ENCODE data around the gene CNOT4.

The CNOT4 gene

DNA sequence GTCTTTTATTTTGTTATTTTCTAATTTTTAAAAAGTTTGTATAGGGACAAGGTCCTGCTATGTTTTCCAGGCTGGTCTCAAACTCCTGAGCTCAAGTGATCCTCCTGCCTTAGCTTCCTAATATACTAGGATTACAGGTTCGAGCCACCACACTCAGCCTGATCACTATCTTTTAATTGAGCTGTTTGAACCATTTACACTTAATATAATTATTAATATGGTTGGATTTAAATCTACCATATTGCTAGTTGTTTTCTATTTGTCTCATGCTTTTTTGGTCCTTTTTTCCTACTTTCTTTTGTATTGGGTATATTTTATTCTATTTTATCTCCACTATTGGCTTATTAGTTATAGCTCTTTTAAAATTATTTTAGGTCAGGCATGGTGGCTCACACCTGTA, 13.2 kb upstream of the CNOT4 start:
- TF ChIP-seq, protein P1, sequence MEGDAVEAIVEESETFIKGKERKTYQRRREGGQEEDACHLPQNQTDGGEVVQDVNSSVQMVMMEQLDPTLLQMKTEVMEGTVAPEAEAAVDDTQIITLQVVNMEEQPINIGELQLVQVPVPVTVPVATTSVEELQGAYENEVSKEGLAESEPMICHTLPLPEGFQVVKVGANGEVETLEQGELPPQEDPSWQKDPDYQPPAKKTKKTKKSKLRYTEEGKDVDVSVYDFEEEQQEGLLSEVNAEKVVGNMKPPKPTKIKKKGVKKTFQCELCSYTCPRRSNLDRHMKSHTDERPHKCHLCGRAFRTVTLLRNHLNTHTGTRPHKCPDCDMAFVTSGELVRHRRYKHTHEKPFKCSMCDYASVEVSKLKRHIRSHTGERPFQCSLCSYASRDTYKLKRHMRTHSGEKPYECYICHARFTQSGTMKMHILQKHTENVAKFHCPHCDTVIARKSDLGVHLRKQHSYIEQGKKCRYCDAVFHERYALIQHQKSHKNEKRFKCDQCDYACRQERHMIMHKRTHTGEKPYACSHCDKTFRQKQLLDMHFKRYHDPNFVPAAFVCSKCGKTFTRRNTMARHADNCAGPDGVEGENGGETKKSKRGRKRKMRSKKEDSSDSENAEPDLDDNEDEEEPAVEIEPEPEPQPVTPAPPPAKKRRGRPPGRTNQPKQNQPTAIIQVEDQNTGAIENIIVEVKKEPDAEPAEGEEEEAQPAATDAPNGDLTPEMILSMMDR (IDR thresholded peaks at IDR 0.05): no peak

DNA sequence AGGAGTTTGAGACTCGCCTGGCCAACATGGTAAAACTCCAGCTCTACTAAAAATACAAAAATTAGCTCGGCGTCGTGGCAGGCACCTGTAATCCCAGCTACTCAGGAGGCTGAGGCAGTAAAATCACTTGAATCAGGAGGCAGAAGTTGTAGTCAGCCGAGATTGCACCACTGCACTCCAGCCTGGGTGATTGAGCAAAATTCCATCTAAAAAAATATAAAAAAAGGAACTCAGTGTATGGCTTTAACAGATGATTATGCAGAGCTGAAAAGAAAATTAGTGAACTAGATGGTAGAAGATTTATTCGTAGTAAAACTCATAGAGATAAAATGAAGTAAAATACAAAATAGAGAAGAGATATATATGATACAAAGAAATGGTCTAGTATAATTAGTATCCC, 12.6 kb upstream of the CNOT4 start:
- TF ChIP-seq, protein P1 (IDR thresholded peaks at IDR 0.05): no peak

DNA sequence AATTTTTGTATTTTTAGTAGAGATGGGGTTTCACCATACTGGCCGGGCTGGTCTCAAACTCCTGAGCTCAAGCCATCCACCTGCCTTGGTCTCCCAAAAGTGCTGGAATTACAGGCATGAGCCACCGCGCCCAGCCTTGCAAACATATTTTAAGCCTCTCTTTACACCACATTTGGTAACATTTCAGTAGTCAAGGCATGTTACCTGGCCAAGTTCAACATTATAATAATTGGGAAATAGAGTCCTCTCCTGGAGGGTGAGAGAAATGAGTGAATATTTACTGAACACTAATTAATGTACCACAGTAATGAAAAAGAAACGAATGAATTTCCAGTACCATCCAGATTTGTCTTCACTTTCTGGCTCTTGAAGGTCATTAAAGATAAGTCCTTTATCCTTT, 10.0 kb upstream of the CNOT4 start:
- TF ChIP-seq, protein P1 (IDR thresholded peaks at IDR 0.05): no peak

DNA sequence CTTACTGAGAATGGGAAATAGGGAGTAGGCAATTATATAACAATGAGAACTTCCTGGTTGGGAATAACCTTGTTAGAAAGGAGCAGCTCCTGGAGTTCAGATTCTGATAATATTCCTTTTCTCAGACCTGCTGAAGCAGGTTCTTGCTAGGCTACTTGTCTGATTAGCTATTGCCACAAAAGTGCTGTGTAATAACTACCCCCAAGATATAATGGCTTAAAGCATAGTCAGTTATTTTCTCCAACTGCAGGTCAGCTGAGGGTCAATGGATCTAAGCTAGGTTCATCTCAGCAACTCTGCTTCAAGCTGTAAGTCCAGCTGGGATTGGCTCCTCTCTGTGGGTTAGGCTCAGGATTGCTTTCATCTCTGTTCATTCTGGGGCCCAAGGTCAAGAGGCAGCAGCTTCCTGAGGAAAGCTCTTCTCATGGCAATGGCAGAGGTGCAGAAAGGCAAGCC, 9.4 kb upstream of the CNOT4 start:
- TF ChIP-seq, protein P1 (IDR thresholded peaks at IDR 0.05): no peak

DNA sequence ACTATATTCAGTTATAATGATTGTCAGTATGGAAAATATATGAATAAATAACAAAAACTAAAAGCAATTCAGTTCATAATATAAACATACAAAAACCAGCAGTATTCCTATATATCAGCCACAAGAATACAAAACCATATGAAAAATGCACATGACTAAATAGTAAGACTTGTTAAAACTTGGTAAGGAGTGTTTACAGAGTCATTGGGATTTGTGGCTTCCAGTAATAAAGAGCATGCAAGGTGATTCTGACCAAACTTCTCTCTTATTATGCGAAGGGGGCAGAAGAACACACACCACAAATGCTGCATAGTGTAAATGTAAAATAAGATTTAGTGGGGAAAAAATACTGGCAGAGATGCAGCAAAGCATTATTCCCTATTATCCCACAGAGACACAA, 8.8 kb upstream of the CNOT4 start:
- TF ChIP-seq, protein P1 (IDR thresholded peaks at IDR 0.05): no peak

DNA sequence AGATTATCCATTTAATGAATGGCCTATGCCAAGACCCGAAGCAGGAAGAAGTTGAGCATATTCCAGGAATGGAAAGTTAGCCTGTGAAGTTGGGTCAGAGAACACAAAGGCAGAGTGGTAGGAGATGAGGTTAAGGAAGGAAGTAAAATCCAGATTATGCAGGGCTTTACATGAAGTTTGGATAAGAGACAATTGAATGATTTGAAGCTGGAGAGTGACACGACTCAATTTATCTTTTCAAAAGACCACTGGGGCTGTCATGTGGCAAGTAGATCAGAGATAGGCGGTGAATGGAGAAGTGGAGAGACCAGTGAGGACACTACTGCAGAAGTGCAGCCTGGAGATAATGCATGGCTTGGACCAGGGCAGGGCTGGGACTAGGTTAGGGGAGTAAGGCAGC, 7.2 kb upstream of the CNOT4 start:
- TF ChIP-seq, protein P1 (IDR thresholded peaks at IDR 0.05): no peak

DNA sequence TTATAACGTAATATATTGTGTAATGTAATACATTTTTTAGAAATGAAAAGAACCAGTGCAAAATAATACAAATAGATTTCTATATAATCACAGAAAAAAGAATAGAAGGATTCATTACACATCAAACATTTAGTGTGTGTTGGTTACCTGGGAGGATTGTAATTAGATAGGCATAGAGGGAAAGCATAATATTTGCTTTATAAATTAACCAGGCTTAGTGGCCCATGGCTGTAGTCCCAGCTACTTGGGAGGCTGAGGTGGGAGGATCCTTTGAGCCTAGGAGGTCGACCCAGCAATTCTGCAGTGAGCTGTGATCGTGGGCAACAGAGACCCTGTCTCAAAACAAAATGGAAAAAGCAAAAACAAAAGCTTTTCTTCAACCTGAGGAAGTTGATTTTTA, 5.0 kb upstream of the CNOT4 start:
- TF ChIP-seq, protein P1 (IDR thresholded peaks at IDR 0.05): no peak

Measured in LNCAP (cell line).